GM19025 (cell line): ENCODE data around the gene THADA.
"Not testable (repeated sequence)": the region's sequence is repeated elsewhere in the genome, so short reads cannot be mapped to it uniquely, and the experiment has no call there.

Source experiments
- ATAC-seq: cut with Tn5 transposase; IDR thresholded peaks from one replicate; pipeline ENCODE4 v1.9.1; 2021; ENCODE audit warnings: mild to moderate bottlenecking, low read depth, moderate library complexity; ENCODE audit not compliant: unreplicated experiment

The THADA gene, protein sequence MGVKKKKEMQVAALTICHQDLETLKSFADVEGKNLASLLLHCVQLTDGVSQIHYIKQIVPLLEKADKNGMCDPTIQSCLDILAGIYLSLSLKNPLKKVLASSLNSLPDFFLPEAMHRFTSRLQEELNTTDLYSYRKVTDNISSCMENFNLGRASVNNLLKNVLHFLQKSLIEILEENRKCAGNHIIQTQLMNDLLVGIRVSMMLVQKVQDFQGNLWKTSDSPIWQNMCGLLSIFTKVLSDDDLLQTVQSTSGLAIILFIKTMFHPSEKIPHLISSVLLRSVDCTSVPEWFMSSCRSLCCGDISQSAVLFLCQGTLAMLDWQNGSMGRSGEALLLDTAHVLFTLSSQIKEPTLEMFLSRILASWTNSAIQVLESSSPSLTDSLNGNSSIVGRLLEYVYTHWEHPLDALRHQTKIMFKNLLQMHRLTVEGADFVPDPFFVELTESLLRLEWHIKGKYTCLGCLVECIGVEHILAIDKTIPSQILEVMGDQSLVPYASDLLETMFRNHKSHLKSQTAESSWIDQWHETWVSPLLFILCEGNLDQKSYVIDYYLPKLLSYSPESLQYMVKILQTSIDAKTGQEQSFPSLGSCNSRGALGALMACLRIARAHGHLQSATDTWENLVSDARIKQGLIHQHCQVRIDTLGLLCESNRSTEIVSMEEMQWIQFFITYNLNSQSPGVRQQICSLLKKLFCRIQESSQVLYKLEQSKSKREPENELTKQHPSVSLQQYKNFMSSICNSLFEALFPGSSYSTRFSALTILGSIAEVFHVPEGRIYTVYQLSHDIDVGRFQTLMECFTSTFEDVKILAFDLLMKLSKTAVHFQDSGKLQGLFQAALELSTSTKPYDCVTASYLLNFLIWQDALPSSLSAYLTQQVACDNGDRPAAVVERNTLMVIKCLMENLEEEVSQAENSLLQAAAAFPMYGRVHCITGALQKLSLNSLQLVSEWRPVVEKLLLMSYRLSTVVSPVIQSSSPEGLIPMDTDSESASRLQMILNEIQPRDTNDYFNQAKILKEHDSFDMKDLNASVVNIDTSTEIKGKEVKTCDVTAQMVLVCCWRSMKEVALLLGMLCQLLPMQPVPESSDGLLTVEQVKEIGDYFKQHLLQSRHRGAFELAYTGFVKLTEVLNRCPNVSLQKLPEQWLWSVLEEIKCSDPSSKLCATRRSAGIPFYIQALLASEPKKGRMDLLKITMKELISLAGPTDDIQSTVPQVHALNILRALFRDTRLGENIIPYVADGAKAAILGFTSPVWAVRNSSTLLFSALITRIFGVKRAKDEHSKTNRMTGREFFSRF (N-terminal part only)

DNA sequence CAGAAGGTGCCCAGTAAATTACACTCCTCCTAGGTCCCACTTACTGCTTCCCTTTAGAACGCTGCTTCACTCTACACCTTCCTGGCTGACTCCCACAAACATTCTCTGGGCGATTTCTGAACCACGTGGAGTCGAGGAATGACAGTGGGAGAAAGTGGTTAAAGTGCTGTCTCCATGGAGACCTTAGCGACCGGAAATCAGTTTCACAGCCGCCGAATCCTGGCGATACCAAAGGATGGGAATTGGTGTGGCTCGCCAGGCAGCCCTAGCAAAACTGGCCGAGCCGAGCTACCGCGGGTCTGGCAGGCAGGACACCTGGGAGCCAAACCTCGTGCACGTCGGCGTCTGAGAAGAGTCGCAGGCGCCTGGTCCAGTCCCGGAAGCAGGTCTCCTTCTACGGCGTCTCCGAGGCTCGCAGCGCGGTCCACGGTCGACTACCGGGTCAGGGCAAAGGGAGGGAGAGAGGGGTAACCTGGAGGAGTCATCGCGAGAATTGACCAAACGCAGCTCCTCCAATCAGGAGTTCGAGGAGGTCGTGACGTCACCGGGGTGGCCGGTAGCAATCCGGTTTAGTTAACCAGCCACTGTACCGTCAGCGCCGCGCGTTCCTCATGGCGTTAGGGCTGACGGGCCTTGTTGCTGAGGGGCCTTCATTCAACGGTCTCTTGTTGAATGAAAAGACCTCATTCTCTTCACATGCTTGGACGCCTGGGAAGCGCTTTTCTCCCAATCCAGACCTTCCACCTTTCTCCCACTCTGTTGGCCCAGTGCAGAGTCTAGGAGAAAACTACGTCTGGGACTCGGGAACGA is at the start of gene THADA:
Gene THADA (minus strand): TSS at position 436 of the 810 bp plus-strand sequence. CDS start 3,646 bp downstream, outside the sequence.
- ATAC-seq: peak; percentile 99

DNA sequence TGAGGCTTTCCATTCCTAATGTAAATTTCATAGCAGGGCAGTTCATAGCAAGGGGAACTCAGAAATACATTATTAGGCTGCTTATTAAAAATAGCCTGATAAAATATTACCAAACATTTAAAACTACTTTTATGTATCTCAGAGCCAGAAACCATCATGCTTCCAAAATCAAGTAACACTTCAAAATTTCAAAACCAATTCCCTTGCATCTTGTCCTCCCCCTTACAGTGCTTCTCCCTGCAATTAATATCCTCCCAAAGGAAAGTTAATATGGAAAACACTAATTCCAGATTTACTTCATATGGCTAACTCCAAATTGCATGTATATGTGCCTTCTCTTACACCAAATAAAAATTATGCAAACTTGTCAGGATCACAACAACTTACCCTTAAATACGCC is 47.8 kb upstream of the THADA start:
- ATAC-seq: no peak

DNA sequence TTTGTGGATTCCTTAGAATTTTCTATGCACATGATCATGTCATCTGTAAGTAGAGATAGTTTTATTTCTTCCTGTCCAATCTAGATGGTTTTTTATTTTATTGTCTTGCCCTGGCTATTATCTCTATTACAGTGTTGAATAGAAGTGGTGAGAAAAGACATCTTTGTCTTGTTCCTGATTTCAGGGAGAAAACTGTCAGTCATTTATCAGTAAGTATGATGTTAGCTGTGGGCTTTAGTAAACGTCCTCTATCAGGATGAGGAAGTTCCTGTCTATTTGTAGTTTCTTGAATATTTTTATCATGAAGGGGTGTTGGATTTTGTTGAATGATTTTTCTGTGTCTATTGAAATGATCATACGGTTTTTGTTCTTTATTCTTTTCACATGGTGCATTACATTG is 46.5 kb upstream of the THADA start:
- ATAC-seq: no peak

DNA sequence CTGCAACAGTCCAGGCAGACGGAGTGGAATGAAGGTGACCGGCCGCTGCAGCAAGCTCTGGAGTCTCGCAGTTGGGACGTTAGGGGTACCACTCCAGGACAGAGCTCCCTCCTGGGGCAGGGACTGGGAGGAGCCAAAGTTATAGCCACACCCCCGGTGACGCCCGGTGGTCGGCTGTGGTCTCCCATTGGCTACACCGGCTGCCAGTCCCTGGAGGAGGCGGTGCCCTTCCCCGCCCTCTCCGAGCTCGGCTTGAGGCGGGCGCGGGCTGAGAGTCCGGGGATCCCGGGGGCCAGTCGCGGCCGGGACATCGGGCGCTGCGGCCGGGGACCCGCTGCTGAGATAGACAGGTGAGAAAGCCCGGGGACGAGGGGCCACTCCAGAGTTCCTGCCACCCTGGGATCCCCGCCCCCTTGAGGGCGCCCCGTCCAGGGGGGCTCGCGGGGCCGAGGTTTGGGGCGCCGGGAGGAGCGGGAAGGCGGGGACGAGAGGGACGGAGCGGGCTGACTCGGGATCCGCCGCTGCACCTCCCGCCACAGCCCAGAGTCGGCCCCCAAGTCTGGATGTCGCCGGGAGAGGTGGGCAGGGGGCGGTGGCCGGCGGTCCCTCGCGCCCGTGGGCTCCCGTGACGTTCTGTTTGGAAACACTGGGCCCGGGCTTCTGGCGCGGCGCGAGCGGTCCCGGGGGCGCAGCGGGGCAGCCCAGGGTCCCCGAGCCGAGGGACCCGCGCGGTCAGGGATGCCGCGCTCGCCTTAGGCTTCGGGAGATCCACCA is 41.4 kb upstream of the THADA start, which contains the start of gene PLEKHH2:
Gene PLEKHH2 (plus strand): TSS at position 231 of the 774 bp plus-strand sequence. CDS start 7,414 bp downstream, outside the sequence.
- ATAC-seq: peak; percentile 99

DNA sequence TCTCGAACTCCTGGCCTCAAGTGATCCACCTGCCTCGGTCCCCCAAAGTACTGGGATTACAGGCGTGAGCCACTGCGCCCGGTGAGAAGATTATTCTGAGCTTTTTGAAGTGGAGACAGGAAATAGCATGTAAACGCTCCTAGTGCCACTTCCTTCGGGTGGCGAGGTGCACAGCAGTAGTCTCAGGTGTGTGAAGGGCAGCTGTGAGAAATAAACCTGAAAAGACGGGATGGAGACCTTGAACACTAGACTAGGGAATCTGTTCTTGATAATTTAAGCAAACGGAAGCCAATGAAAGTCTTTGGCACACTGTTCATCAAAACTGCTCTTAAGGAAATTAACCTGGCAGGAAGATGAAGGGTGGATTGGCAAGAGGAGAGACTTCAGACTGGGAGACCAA is 40.8 kb upstream of the THADA start:
- ATAC-seq: no peak

DNA sequence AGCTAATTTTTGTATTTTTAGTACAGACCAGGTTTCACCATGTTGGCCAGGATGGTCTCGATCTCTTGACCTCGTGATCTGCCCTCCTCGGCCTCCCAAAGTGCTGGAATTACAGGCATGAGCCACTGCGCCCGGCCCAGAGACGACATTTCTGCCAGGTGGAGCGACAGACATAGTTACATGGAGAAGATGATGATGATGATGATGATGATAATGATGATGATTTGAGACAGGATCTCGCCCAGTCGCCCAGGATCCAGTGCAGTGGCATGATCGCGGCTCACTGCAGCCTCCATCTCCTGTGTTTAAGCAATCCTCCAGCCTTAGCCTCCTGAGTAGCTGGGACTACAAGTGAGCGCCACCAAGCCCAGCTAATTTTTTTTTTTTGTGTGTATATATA is 40.3 kb upstream of the THADA start:
- ATAC-seq: not testable (repeated sequence)

DNA sequence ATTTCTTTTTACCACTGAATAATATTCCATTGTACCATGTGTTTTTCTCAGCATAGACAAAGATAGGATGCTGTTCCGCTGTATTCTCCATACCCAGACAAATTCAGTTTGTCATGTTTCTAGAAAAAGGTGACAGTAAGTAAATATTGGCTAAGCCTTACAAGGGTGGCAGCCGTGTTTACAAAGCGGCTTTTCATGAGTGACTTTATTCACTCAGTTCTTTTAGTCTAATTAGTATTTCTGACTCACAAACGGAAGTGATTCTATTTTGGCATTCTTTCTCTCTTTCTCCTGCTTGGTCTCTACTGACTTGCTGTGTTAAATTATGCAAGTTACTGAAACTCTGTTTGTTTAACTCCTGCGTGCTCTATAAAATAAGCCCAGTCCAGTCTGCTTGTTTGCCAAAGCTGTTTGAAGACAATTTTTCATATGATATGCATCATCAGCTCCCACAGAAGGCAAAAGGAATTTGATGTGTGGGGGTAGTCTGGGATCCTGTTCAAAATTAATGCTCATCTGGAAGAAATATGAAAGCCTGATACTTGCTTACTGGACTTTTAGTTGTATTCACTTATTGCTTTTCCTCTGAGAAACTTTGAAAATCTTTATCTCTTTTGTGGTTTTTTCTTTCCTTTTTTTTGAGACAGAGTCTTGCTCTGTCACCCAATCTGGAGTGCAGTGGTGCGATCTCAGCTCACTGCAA is 38.9 kb upstream of the THADA start:
- no peak for ATAC-seq

DNA sequence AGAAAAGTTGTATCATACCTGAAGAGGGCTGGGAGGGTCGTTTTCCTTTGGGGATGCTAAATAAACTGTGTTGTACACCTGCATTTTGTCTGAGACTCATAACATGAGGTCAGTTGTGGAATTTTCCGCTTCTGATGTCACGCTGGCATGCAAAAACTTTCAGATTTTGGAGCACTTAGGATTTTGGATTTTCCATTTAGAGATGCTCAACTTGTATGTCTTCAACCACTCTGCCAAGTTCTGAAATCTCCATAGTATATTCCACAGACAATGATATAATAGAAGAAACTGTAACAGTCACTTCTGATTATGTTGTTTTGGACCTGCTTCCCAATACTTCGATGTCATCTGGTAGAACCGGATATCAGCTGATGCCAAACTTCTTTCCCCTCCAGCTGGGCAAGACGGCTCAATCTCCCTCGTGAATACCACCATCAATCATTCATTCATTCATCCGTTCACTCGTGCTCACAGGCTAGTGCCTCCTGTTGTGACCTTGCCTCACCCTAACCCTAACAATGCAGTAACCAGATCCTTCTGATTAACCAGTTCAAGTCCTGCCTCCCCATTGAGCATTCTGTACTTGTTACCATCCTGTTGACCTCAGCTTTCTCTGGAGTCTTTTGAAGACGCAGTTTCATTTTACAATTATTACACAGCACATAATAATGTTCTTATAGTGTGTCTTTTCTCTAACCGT is 35.9 kb upstream of the THADA start:
- ATAC-seq: no peak

DNA sequence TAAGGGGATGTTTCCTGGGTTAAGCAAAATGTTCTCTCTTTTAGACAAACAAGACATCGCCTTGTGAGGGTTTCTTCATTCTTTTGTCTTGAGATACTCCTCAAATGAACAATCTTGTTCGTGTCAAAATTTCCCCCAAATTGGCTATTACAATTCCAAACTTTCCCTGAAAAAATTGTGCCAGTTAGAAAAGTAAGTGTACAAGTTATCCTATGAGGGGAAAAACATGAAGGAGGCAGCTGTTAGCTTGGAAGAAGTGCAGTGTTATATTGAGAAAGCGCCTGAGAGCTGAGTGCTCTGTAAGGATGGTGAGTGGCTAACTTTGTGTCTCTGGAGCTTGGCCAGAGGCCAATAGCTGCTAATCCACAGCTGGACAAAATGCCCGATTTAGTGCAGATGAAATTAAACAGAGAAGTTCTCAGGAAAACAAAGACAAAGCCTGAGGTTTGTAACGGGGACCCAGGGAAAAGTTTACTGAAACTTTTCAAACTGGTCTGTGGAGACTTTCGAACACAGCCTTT is 27.2 kb upstream of the THADA start:
- no peak for ATAC-seq

DNA sequence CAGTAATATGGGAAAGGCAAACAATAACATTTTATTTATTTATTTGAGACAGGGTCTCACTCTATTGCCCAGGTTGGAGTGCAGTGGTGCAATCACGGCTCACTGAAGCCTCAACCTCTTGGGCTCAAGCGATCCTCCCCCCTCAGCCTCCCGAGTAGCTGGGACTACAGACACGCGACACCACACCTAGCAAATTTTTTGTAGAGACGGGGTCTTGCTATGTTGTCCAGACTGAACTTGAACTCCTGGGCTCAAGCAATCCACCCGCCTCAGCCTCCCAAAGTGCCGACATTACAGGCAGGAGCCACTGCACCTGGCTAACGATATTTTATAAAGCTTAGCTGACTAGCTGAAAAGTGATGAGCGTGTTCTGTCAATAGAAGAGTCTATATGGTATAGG is 23.7 kb upstream of the THADA start:
- no peak for ATAC-seq

DNA sequence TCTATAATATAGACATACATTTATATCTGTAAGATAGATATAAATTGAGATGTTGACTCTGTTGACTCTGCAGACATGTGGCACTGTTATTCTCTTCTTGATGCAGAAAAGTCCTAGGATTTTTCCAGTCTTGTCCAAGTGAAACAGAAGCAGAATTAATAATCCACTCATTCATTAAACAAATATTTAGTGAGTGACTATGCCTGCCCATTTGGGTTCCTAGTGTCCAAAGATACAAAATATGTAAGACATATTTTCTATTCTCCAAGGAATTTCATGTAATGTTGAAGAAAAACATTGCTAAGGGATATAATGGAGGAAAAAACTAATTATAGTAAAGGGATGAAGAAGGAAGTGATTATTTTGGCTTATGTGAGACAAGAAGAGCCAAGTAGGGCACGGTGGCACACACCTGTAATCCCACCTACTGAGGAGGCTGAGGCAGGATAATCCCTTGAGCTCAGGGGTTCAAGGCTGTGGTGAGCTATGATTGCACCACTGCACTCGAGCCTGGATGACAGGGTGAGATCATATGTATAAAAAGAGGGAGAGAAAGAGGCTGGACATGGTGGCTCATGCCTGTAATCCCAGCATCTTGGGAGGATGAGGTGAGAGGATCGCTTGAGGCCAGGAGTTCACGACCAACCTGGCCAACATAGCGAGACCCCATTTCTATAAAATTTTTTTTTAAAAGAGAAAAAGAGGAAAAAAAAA is 21.3 kb upstream of the THADA start:
- ATAC-seq: no peak

DNA sequence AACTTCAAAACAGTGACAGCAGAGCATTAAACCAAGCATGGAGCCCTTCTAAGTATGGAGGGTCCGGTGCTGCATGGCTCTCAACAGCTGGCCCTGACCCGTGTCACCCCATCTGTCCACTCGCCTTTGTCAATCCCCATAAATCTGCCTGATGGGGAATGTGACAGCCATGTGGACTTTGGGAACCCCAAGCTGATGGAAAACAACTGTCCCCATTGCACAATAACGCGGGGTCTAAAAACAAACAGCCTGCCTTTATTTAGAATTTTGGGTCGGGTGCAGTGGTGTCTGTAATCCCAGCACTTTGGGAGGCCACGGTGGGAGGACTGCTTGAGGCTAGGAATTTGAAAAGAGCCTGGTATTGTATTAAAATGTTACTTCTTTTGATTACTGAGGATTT is 17.1 kb upstream of the THADA start:
- no peak for ATAC-seq

DNA sequence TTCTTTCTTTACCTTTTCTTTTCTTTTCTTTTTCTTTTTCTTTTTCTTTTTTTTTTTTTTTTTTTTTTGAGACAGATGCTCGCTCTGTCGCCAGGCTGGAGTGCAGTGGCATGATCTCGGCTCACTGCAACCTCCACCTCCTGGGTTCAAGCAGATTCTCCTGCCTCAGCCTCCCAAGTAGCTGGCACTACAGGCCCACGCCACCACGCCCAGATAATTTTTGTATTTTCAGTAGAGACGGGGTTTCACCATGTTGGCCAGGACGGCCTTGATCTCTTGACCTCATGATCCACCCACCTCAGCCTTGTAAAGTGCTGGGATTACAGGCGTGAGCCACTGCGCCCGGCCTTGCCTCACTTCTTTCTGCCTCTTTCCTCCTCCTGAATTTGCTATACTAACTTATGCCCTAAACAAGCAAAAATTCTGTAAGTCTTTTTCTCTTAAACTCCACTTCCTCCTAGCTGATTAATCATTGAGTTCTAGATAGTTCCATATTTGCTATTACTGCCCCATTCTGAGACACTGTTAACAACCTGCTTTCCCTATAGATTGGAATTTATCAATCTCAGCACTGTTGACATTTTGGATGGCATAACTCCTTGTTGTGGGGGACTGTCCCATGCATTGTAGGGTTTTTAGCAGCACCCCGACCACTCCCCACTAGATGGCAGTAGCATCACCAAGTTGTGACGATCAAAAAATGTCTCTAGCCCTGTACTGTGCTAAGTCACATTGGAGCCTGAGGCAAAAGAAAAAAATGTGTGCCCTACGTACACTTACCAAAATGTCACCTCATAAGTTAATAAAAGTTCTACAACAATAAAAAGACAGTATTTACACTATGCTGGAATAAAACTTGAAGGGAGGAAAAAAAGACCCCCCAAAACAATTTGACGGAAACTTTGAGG is 16.4 kb upstream of the THADA start:
- ATAC-seq: no peak

DNA sequence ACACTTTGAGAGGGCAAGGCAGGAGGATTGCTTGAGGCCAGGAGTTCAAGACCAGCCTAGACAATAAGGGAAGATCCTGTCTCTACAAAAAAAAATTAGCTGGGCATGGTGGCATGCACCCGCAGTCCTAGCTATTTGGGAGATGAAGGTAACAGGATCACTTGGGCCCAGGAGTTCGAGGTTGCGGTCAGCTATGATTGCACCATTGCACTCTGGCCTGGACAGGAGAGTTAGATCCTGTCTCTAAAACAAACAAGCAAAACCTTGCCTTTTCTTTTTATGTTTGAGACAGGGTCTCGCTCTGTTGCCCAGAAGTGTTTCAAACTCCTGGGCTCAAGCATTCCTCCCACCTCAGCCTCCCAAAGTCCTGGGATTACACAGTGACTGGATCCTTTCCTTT is 14.5 kb upstream of the THADA start:
- no peak for ATAC-seq

DNA sequence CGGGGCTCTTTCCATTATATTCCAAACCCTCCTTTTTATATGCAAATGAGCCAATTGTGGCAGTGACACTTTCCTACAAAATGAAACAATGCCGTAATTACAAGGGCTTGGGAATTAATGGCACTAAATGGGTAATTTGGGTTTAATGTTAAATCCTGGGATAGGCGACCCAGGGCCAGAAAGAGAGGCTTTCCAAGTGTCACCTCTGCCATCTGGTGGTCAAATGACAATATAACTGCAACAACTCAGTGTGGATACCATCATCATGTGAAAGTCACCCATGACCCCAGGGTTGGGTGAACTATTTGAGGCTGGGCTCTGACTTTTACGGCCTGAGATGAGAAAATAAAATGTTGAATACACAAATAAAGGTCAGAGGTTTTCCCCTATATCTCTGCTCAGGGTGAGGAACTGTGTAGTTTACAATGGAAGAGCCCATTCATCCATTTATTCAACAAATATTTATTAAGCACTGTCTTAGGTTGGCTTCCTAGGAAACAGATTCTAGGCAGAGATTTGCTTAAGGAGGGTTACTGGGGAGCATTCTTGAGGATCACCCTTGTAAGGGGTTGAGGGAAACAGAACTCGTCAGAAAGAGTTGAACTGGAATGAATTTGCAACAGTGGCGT is 13.6 kb upstream of the THADA start:
- no peak for ATAC-seq

DNA sequence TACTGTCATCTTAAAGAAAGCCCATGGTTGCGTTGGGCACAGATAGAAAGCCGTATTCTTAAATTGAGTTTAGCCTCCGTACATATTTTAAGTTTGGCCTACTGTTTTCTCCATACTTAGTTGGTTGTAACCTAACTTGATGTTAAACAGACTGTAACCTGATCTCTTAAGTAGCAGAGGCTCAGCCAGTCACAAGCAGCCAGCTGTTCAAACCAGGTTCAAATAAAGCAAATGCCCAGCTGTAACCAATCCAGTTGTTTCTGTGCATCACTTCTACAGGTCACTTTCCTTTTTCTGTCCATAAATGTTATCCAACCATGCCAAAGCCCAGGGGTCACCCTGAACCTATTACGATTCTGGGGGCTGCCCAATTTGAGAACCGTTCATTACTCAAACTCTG is 10.0 kb upstream of the THADA start:
- no peak for ATAC-seq
